ENCODE data around the gene SND1.

SND1 gene

GRCh38 chr7:127891854-127892438 lies 240.0 kb downstream of the SND1 start:
- H2AFZ ChIP-seq (ENCODE audit: low read depth, low read length), result no peak overlapping the region
- no peaks in the 10 kb centered on the region for H3K9me3 ChIP-seq (ENCODE audit: control insufficient read depth, low read length)
- DNase-seq, result no peak

GRCh38 chr7:127892488-127893314 lies 240.7 kb downstream of the SND1 start:
- 91% methylated on average over 8 of the region's 9 CpGs for WGBS
- H3K9ac ChIP-seq (ENCODE audit: low read length), result no peak overlapping the region

More at GRCh38 chr7:127891854-127892438, 240.0 kb downstream of the SND1 start:
- H2BK120ac ChIP-seq (ENCODE audit: low read depth, low read length), result no peak overlapping the region
- no peak overlapping the region for H3K4ac ChIP-seq (ENCODE audit: low read depth in 1 of 2, low read length in 2 of 2)
- H3K18ac ChIP-seq (ENCODE audit: low read depth in 1 of 2, low read length in 2 of 2), result no peak overlapping the region
- H3K79me1 ChIP-seq (replicated peaks; ENCODE audit: low read length, poor library complexity, severe bottlenecking), result peaks cover 17% of the 10 kb centered on the region
- H2BK5ac ChIP-seq (ENCODE audit: low read depth, low read length, poor library complexity, severe bottlenecking), result no peak overlapping the region
- H4K8ac ChIP-seq (ENCODE audit: low read length), result no peak overlapping the region
- no peak overlapping the region for H3K9ac ChIP-seq (ENCODE audit: low read length)
- no peak overlapping the region for H3K27ac ChIP-seq (ENCODE audit: low read length, poor library complexity, severe bottlenecking)
- no peak overlapping the region for H3K14ac ChIP-seq (ENCODE audit: low read length in 2 of 2)
- H2BK15ac ChIP-seq (ENCODE audit: low read depth, poor library complexity, severe bottlenecking), result no peak overlapping the region
- no peak overlapping the region for H2AK5ac ChIP-seq (ENCODE audit: low read length, severe bottlenecking)
- H3K4me2 ChIP-seq (ENCODE audit: low read length, poor library complexity, severe bottlenecking), result no peak overlapping the region
- peaks cover 1% of the 10 kb centered on the region for H3K4me1 ChIP-seq (ENCODE audit: control insufficient read depth, insufficient read depth, low read depth, low read length)
- WGBS, result 99% methylated on average over 4 of the region's 4 CpGs
- H2BK12ac ChIP-seq (ENCODE audit: low read length in 2 of 2), result no peak overlapping the region
- no peak overlapping the region for H4K91ac ChIP-seq (ENCODE audit: low read length)
- no peak overlapping the region for H3K4me3 ChIP-seq (ENCODE audit: insufficient read depth in 1 of 2, low read depth in 1 of 2, low read length in 2 of 2)
- peaks cover 4 to 42% of the 10 kb centered on the region in 2 experiments for H3K36me3 ChIP-seq (ENCODE audit: control insufficient read depth in 1 of 2, insufficient read depth in 2 of 2, low read depth in 1 of 2, low read length in 2 of 2)
- no peak overlapping the region for H3K23ac ChIP-seq (ENCODE audit: low read length in 2 of 2)
- H3K27me3 ChIP-seq (ENCODE audit: control insufficient read depth in 1 of 2, insufficient read depth in 1 of 2, low read length in 2 of 2), result no peaks in the 10 kb centered on the region

GRCh38 chr7:127893547-127893946 lies 241.6 kb downstream of the SND1 start:
- H2BK12ac ChIP-seq (ENCODE audit: low read length in 2 of 2), result no peak overlapping the region
- no peak overlapping the region for H2AK5ac ChIP-seq (ENCODE audit: low read length, severe bottlenecking)
- peaks cover 4 to 33% of the 10 kb centered on the region in 2 experiments for H3K36me3 ChIP-seq (ENCODE audit: control insufficient read depth in 1 of 2, insufficient read depth in 2 of 2, low read depth in 1 of 2, low read length in 2 of 2)
- no peak overlapping the region for H2BK5ac ChIP-seq (ENCODE audit: low read depth, low read length, poor library complexity, severe bottlenecking)
- H3K4me2 ChIP-seq (ENCODE audit: low read length, poor library complexity, severe bottlenecking), result no peak overlapping the region
- H3K27me3 ChIP-seq (ENCODE audit: control insufficient read depth in 1 of 2, insufficient read depth in 1 of 2, low read length in 2 of 2), result no peaks in the 10 kb centered on the region
- no peak overlapping the region for H3K23ac ChIP-seq (ENCODE audit: low read length in 2 of 2)
- peaks cover 3% of the 10 kb centered on the region for H3K4me1 ChIP-seq (ENCODE audit: control insufficient read depth, insufficient read depth, low read depth, low read length)
- H3K79me1 ChIP-seq (replicated peaks; ENCODE audit: low read length, poor library complexity, severe bottlenecking), result peaks cover 19% of the 10 kb centered on the region
- no peaks in the 10 kb centered on the region for H3K9me3 ChIP-seq (ENCODE audit: control insufficient read depth, low read length)
- no peak overlapping the region for H2AFZ ChIP-seq (ENCODE audit: low read depth, low read length)
- H2BK120ac ChIP-seq (ENCODE audit: low read depth, low read length), result no peak overlapping the region
- no peak for DNase-seq
- H3K9ac ChIP-seq (ENCODE audit: low read length), result no peak overlapping the region
- H3K14ac ChIP-seq (ENCODE audit: low read length in 2 of 2), result no peak overlapping the region
- no peak overlapping the region for H3K4me3 ChIP-seq (ENCODE audit: insufficient read depth in 1 of 2, low read depth in 1 of 2, low read length in 2 of 2)
- no peak overlapping the region for H3K18ac ChIP-seq (ENCODE audit: low read depth in 1 of 2, low read length in 2 of 2)
- 100% methylated on average over 1 of the region's 1 CpG for WGBS
- no peak overlapping the region for H4K8ac ChIP-seq (ENCODE audit: low read length)
- H3K27ac ChIP-seq (ENCODE audit: low read length, poor library complexity, severe bottlenecking), result no peak overlapping the region
- H4K91ac ChIP-seq (ENCODE audit: low read length), result no peak overlapping the region
- H2BK15ac ChIP-seq (ENCODE audit: low read depth, poor library complexity, severe bottlenecking), result no peak overlapping the region
- no peak overlapping the region for H3K4ac ChIP-seq (ENCODE audit: low read depth in 1 of 2, low read length in 2 of 2)

More at GRCh38 chr7:127892488-127893314, 240.7 kb downstream of the SND1 start:
- Histone ChIP-seq H3K4me2 (ENCODE audit: low read length, poor library complexity, severe bottlenecking) (no peak overlapping the region), H3K36me3 (ENCODE audit: control insufficient read depth in 1 of 2, insufficient read depth in 2 of 2, low read depth in 1 of 2, low read length in 2 of 2) (peaks cover 4 to 42% of the 10 kb centered on the region in 2 experiments), H2BK120ac (ENCODE audit: low read depth, low read length) (no peak overlapping the region), H3K18ac (ENCODE audit: low read depth in 1 of 2, low read length in 2 of 2) (no peak overlapping the region), H2BK5ac (ENCODE audit: low read depth, low read length, poor library complexity, severe bottlenecking) (no peak overlapping the region), H2AFZ (ENCODE audit: low read depth, low read length) (no peak overlapping the region), H3K4ac (ENCODE audit: low read depth in 1 of 2, low read length in 2 of 2) (no peak overlapping the region), H3K4me3 (ENCODE audit: insufficient read depth in 1 of 2, low read depth in 1 of 2, low read length in 2 of 2) (no peak overlapping the region), H2AK5ac (ENCODE audit: low read length, severe bottlenecking) (no peak overlapping the region), H4K8ac (ENCODE audit: low read length) (no peak overlapping the region), H4K91ac (ENCODE audit: low read length) (no peak overlapping the region), H2BK12ac (ENCODE audit: low read length in 2 of 2) (no peak overlapping the region), H3K9me3 (ENCODE audit: control insufficient read depth, low read length) (no peaks in the 10 kb centered on the region), H3K23ac (ENCODE audit: low read length in 2 of 2) (no peak overlapping the region), H3K27ac (ENCODE audit: low read length, poor library complexity, severe bottlenecking) (no peak overlapping the region), H3K14ac (ENCODE audit: low read length in 2 of 2) (no peak overlapping the region), H3K27me3 (ENCODE audit: control insufficient read depth in 1 of 2, insufficient read depth in 1 of 2, low read length in 2 of 2) (no peaks in the 10 kb centered on the region), H2BK15ac (ENCODE audit: low read depth, poor library complexity, severe bottlenecking) (no peak overlapping the region), H3K4me1 (ENCODE audit: control insufficient read depth, insufficient read depth, low read depth, low read length) (peaks cover 1% of the 10 kb centered on the region), H3K79me1 (replicated peaks; ENCODE audit: low read length, poor library complexity, severe bottlenecking) (peaks cover 18% of the 10 kb centered on the region)
- no peak for DNase-seq

GRCh38 chr7:127894588-127894987 lies 242.6 kb downstream of the SND1 start:
- H3K4me2 ChIP-seq (ENCODE audit: low read length, poor library complexity, severe bottlenecking), result no peak overlapping the region
- no peak overlapping the region for H4K91ac ChIP-seq (ENCODE audit: low read length)
- no peak overlapping the region for H4K8ac ChIP-seq (ENCODE audit: low read length)
- H3K14ac ChIP-seq (ENCODE audit: low read length in 2 of 2), result no peak overlapping the region
- H3K4me3 ChIP-seq (ENCODE audit: insufficient read depth in 1 of 2, low read depth in 1 of 2, low read length in 2 of 2), result no peak overlapping the region
- H3K4ac ChIP-seq (ENCODE audit: low read depth in 1 of 2, low read length in 2 of 2), result no peak overlapping the region
- H3K4me1 ChIP-seq (ENCODE audit: control insufficient read depth, insufficient read depth, low read depth, low read length), result peaks cover 3% of the 10 kb centered on the region
- H2BK120ac ChIP-seq (ENCODE audit: low read depth, low read length), result no peak overlapping the region
- H3K36me3 ChIP-seq (ENCODE audit: control insufficient read depth in 1 of 2, insufficient read depth in 2 of 2, low read depth in 1 of 2, low read length in 2 of 2), result peaks cover 4 to 23% of the 10 kb centered on the region in 2 experiments
- no peak overlapping the region for H3K23ac ChIP-seq (ENCODE audit: low read length in 2 of 2)
- no peaks in the 10 kb centered on the region for H3K27me3 ChIP-seq (ENCODE audit: control insufficient read depth in 1 of 2, insufficient read depth in 1 of 2, low read length in 2 of 2)
- H2AFZ ChIP-seq (ENCODE audit: low read depth, low read length), result no peak overlapping the region
- DNase-seq, result no peak
- H2BK5ac ChIP-seq (ENCODE audit: low read depth, low read length, poor library complexity, severe bottlenecking), result no peak overlapping the region
- H3K9ac ChIP-seq (ENCODE audit: low read length), result no peak overlapping the region
- H2BK15ac ChIP-seq (ENCODE audit: low read depth, poor library complexity, severe bottlenecking), result no peak overlapping the region
- H3K9me3 ChIP-seq (ENCODE audit: control insufficient read depth, low read length), result no peaks in the 10 kb centered on the region
- no peak overlapping the region for H3K18ac ChIP-seq (ENCODE audit: low read depth in 1 of 2, low read length in 2 of 2)
- H3K79me1 ChIP-seq (replicated peaks; ENCODE audit: low read length, poor library complexity, severe bottlenecking), result peaks cover 20% of the 10 kb centered on the region
- no CpG with 5 or more reads among the region's 2 CpGs for WGBS
- no peak overlapping the region for H2AK5ac ChIP-seq (ENCODE audit: low read length, severe bottlenecking)
- no peak overlapping the region for H3K27ac ChIP-seq (ENCODE audit: low read length, poor library complexity, severe bottlenecking)
- H2BK12ac ChIP-seq (ENCODE audit: low read length in 2 of 2), result no peak overlapping the region
